Panc1 (cell line): ENCODE results near the gene RHD.
"Not testable (repeated sequence)": the region's sequence is repeated elsewhere in the genome, so short reads cannot be mapped to it uniquely, and the experiment has no call there.

ENCODE experiments used
- CTCF ChIP-seq: fragments of 450-650 bp; IDR thresholded peaks from 2 replicates; pipeline ENCODE4 v1.5.1; 2017; ENCODE audit warnings: mild to moderate bottlenecking
- POLR2AphosphoS5 ChIP-seq: IDR thresholded peaks from 2 replicates; pipeline ENCODE4 v1.6.1; 2012; ENCODE audit warnings: mild to moderate bottlenecking, low read depth, low read length, moderate library complexity
- REST ChIP-seq, 2 experiments: IDR thresholded peaks; 2 replicates each; pipeline ENCODE4 v1.6.1; 2011 to 2012; ENCODE audit warnings: low read depth in 2 of 2, control low read depth in 1 of 2, low read length in 1 of 2, mild to moderate bottlenecking in 1 of 2, moderate library complexity in 1 of 2; ENCODE audit not compliant: insufficient read depth in 1 of 2

- TF ChIP-seq CTCF; REST (IDR thresholded peaks at IDR 0.05; ENCODE audit: insufficient read depth in 1 of 2, low read depth in 2 of 2, low read length in 1 of 2); POLR2AphosphoS5: not testable (repeated sequence)
These were observed 99.4 kb downstream of the RHD start for GRCh38 chr1:25371757-25372156.
